NCI-H510A (cell line): ENCODE results near the gene KEL.

Experiments
- DNase-seq: peaks from one replicate; lab custom pipeline; 2025; lab: John Stamatoyannopoulos, UW

KEL gene

GRCh38 chr7:142930126-142930730 is 31.9 kb downstream of the KEL start:
- DNase-seq = no peak

DNA sequence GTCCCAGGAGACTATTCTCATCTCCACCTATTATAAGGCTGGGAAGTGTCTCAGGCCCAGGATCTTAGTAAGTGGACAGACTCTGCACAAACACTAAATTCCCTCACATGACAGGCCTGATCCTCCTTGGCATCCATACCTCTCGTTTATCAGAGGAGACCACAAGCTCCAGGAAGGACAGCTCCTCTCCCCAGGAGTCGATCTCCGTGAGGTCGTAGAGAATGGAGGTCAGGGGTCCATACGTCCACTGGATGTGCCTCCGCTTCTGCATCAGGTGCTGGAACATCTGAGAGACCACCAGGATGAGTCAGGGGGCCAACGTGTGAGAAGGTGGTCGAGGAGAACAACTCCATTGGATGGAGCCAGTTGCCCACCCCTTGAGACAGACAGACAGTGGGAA is 34.2 kb downstream of the KEL start:
- no peak for DNase-seq

- DNase-seq = no peak
Observed at GRCh38 chr7:142927085-142927745, 34.9 kb downstream of the KEL start.

- no peak for DNase-seq
Observed at GRCh38 chr7:142925413-142925812, 36.8 kb downstream of the KEL start.

- no peak for DNase-seq
Observed at GRCh38 chr7:142923391-142923790, 38.8 kb downstream of the KEL start.

DNA sequence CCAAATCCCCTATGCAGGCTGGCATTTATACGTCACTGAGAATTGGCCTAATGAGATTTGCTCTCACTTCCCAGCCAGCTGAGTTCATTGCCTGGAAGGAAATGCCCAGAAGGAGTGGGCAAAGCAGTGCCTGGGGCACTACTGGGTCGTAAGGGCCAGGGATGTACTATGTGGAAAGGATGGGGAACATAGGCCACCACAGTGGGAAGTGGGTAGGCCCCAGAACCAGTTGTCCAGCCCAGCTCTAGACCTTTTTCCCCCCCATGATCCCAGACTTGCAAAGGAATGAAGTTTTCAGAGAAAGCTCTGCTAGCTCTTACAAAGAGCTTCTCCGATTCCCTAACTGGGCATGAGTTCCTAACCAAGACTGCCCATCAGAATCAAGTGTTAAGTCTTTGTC is 42.5 kb downstream of the KEL start:
- DNase-seq = no peak

GRCh38 chr7:142918901-142919300 is 43.3 kb downstream of the KEL start:
- DNase-seq = no peak

- DNase-seq = no peak
Observed at GRCh38 chr7:142917447-142917846, 44.7 kb downstream of the KEL start.

DNA sequence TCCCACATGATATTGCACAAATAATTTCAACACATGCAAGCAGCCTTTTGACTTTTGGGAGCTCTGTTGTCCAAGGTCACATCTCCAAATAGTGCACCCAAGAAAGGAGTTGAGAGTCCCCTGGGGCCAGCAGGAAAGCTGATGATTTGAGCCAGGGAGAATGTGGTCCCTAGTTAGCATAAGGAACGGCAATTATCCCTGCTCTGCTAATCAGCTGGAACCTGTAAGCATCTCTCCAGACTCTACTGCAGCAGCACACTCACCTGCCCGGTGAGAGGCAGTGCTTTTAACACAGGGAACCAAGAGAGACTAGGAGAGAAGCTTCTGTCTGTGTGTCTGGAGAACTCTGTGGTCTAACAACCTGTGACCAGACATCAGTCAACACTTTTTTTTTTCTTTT is 45.7 kb downstream of the KEL start:
- DNase-seq = no peak

DNA sequence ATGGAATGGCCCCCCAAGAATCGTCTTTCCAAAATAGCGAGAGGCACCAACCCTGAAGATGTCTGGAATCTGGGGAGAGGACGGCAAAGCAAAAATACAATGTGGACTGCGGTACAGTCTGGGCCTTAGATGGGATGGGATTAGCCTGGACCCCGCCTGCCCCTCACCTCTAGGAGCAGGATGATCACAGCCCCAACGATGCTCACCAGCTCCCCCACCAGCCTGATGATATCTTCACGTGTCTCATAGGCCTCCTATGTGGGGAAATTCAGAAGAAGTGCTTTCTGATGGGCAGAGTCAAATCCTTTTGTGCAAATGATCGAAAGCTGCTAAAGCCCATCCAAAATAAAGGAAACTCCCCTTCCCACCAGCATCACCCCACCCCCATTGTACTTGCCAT is 46.8 kb downstream of the KEL start:
- no peak for DNase-seq

DNA sequence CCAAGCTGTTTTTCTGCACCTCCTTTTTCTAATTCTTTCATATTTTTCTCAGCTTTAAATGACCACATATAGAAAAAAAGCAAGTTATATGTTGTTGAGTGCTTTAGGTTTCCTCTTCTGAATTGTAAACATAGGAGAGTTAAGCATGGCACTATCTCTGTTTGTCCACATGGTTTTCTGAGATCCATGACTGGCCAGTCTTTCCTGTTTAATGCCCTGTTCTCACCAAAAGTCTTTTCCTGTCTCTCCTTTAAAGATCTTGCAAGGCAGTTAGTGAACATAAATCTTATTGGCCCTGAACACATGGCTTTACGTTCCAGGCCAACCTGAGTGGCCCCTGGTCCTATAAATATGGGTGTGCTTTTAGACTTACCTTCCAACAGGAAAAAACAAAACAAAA is 48.0 kb downstream of the KEL start:
- DNase-seq = no peak

DNA sequence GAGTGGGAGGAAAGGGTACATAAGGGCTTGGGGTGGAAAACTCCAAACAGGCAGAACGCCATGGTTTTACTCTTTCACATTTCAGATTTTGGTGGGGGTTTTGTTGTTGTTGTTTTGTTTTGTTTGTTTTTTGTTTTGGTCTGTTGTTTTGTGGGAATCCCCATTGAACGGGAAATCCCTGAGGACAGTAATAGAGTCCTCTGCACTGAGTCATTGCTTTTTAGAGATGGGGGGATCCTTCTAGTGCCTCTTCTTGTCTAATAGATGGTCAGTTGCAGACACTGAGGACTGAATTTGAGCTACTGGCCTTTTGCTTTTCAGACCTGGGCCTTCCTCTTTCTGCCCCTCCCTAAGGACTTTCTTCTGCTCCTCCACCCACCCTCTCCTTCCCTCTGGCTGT is 48.6 kb downstream of the KEL start:
- DNase-seq = no peak

GRCh38 chr7:142913051-142913450 is 49.1 kb downstream of the KEL start:
- DNase-seq = no peak

DNA sequence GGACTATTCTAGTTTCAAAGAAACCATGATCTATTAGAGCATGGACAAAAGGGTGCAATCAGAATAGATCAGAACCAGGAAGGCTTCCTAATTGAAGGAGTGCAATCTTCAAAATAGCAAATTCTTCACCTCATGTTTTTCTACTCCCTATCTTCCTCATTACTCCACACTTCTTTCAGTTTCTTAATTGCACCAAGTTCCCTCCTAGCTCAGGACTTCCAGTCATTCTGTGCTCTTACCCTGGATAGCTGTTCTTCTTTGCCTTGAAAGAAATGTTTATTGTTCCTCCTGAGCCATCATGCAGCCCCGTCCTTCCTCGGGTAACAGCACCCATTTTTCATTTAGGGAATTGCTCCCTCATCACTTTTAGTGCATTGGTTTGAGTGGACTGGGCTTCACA is 51.7 kb downstream of the KEL start:
- DNase-seq = no peak

- DNase-seq = no peak
Observed at GRCh38 chr7:142910031-142910433, 52.1 kb downstream of the KEL start.

DNA sequence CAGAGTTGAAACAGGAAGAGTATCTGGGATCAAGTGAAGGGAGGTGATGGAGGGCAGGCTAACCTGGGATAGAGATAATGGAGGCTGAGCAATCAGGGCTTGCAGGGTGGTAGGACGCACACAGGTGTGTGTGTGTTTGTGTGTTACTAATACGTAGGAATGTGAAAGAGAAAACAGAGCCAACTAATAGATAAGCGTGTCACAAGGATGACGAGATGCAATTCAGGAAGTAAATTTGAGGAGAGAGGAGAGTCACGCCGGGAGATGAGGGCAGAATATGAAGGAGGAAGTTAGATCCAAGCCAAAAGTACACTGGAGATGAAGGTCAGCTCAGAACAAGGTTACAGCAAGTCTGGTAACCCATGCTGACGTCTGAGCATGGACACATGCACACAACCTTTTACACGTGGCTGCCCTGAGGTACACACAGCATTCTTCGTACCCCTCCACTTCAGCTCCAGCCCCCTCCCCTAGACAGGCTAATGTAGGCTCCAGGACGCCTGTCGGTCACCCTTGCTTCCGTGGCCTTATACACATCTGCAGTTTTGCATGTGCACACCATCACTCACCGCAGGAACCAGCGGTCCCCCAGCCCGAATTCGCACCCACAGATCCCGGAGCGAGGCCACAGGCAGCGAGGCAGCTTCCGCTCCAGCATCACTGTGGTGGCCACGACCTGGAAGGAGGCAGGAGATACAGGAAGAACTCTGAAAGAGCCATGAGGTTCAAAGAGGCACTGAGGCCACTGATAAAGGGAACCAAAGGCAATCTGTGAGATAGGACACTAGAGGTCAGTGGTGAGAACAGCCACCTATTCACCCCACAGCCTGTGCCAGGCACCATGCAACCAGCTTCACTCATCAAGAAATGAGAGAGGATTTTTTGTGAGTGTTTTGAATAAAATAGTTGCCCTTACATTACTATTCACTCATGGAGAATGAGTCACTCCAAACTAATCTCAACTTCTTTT is 53.0 kb downstream of the KEL start:
- DNase-seq = no peak

DNA sequence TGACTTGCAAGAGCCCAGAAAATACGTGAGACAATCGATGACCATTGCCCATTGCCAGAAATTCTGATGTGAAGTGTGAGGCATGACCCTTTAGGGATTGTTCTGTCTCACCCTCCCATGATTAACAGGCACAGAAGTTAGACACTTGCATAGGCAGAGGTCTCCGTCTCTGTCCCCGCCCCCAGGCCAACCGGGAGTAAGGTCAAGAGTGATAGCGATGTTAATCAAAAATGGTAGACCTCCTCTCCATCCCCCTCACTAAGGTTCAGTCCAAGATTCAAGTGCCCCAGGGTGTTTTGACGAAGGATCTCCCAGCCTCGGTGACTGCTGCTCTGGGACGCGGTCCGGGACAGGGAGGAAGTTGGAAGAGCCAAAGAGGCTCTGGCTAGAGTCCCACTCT is 53.9 kb downstream of the KEL start:
- DNase-seq = no peak

GRCh38 chr7:142906643-142907042 is 55.5 kb downstream of the KEL start:
- no peak for DNase-seq

DNA sequence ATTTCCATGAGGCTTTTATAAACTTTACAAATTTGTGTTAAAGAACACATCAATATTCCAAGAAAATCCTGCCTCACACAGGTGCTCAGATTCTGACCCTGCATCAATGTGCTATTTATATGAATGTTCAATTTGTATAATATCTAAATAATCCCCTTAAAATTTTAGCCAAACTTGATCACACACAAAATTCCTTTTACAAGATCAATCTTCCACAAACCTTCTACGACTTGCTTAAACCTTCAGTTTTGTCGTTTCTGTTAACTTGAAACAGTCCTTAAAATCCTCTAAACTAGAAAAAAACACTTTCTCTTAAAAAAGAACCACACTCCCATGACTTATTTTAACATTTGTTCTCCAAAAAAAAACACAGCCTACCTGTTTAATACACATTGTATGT is 56.4 kb downstream of the KEL start:
- no peak for DNase-seq

DNA sequence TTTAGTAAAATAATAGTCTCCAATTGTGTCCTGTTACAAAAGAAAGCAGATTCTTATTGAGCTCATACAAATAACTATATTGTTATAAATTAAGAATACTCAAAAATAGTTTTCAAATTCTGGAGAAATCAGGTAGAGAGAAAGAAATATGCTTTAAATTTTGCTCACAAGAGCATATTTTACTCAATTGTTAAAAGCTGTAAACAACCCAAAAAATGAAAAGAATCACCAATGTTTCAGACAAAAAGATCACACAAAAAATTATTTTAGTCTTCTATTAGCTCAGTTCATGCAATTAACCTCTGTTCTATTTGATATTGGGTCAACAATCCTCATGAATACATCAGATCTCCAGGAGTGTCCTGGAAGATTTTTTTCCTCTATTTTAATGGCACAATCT is 58.0 kb downstream of the KEL start:
- DNase-seq = no peak

- DNase-seq = no peak
Observed at GRCh38 chr7:142901426-142902259, 60.5 kb downstream of the KEL start.

DNA sequence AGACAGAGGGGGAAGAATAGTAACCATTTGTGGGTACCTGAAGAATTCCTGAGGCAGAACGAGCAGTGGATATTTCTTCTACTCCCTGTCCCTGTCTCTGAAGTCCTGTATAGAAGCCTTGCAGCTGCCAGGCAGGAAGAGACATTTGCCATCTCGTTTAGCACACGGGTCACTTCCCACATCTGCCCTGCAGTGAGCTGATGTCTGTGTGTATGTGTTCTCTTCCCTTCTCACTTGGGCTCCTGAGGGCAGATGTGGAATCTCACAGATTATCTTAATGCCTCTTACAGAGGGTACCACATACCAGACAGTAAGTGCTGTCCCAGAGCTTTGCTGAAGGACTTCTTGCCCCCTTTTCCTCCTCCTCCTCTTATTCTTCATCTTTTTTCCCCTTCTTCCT is 62.5 kb downstream of the KEL start:
- DNase-seq = no peak
